H1 (cell line): ENCODE results near the gene RABEP2. TPM values are rescaled to one million over a fixed set of nuclear protein-coding genes. Genes with fewer than 3 reads are reported as not detected.

ENCODE experiments used
- CTCF ChIA-PET: fragments of 300-600 bp; sonication (Branson Sonifier 250); formaldehyde crosslinking; loops from one replicate; lab custom pipeline; 2021; ENCODE audit not compliant: partially characterized antibody; lab: Charles Lee
- POLR2A ChIA-PET: fragments of 300-600 bp; sonication (Branson Sonifier 250); formaldehyde crosslinking; loops from one replicate; lab custom pipeline; 2021; ENCODE audit warnings: inconsistent platforms; ENCODE audit not compliant: partially characterized antibody; lab: Charles Lee
- DNase-seq, 2 experiments: peaks; one replicate each; pipeline versions ENCODE4 v3.0.0 to v3.0.0-alpha.2; 2010 to 2022; ENCODE audit warnings: low spot score in 2 of 2, low read depth in 1 of 2, mixed read lengths in 1 of 2
- FAIRE-seq: peaks from 2 replicates; lab custom pipeline; 2011; peaks lifted over from hg19 to GRCh38; lab: Jason Lieb, UNC
- H2AFZ ChIP-seq: 2 replicates; pipeline ENCODE4 v1.8.1; 2012; ENCODE audit warnings: low read length, inconsistent platforms
- H2AK5ac ChIP-seq: 2 replicates; pipeline ENCODE4 v1.6.1; 2013; ENCODE audit warnings: low read depth, low read length
- H2BK120ac ChIP-seq: replicated peaks from 2 replicates; pipeline ENCODE3; 2013; ENCODE audit warnings: low read depth, low read length, inconsistent platforms
- H2BK12ac ChIP-seq: 2 replicates; pipeline ENCODE4 v1.6.1; 2013; ENCODE audit warnings: low read depth, low read length
- H2BK15ac ChIP-seq: 2 replicates; pipeline ENCODE4 v1.6.1; 2013; ENCODE audit warnings: low read length
- H2BK20ac ChIP-seq: 2 replicates; pipeline ENCODE4 v1.6.1; 2013; ENCODE audit warnings: low read length
- H2BK5ac ChIP-seq: 2 replicates; pipeline ENCODE4 v1.6.1; 2013; ENCODE audit warnings: low read depth, low read length
- H3K14ac ChIP-seq: 2 replicates; pipeline ENCODE4 v1.6.1; 2013; ENCODE audit warnings: inconsistent platforms; ENCODE audit not compliant: insufficient read length
- H3K18ac ChIP-seq: 2 replicates; pipeline ENCODE4 v1.6.1; 2013; ENCODE audit warnings: low read length; ENCODE audit errors: extremely low read depth
- H3K23ac ChIP-seq: 2 replicates; pipeline ENCODE4 v1.6.1; 2013; ENCODE audit warnings: inconsistent platforms; ENCODE audit not compliant: insufficient read length
- H3K23me2 ChIP-seq: 2 replicates; pipeline ENCODE4 v1.6.1; 2013; ENCODE audit warnings: low read depth, low read length
- H3K27ac ChIP-seq: 2 replicates; pipeline ENCODE4 v1.6.1; 2011; ENCODE audit warnings: low read depth, low read length, inconsistent platforms
- H3K27me3 ChIP-seq, 4 experiments: replicated peaks in 1 of 4; 1 replicate in 1 of 4; 2 replicates in 3 of 4; pipeline versions ENCODE4 v1.6.1 to v1.8.1; 2011 to 2013; ENCODE audit warnings: low read length in 3 of 4, mild to moderate bottlenecking in 3 of 4, inconsistent platforms in 2 of 4, mixed read lengths in 2 of 4, moderate library complexity in 1 of 4; ENCODE audit not compliant: control insufficient read depth in 3 of 4, insufficient read depth in 3 of 4; ENCODE audit errors: extremely low read depth in 1 of 4
- H3K36me3 ChIP-seq, 4 experiments: 2 replicates each; pipeline versions ENCODE4 v1.6.1 to v1.8.1; 2011 to 2013; ENCODE audit warnings: mild to moderate bottlenecking in 4 of 4, low read length in 3 of 4, moderate library complexity in 2 of 4, control low read depth in 1 of 4, inconsistent platforms in 1 of 4; ENCODE audit not compliant: insufficient read depth in 4 of 4, control insufficient read depth in 2 of 4
- H3K4ac ChIP-seq: replicated peaks from 2 replicates; pipeline ENCODE3; 2013; ENCODE audit warnings: low read length, low read depth, mixed read lengths, inconsistent platforms; ENCODE audit not compliant: insufficient read length
- H3K4me1 ChIP-seq, 4 experiments: replicated peaks in 1 of 4; 1 replicate in 1 of 4; 2 replicates in 3 of 4; pipeline versions ENCODE4 v1.6.1 to v1.8.1; 2011 to 2013; ENCODE audit warnings: low read length in 3 of 4, inconsistent platforms in 2 of 4, mixed read lengths in 1 of 4; ENCODE audit not compliant: insufficient read depth in 4 of 4, control insufficient read depth in 3 of 4
- H3K4me2 ChIP-seq, 2 experiments: 2 replicates each; pipeline versions ENCODE4 v1.6.1 to v1.8.1; 2011 to 2013; ENCODE audit warnings: low read depth in 2 of 2, low read length in 2 of 2, control low read depth in 1 of 2, inconsistent platforms in 1 of 2, mild to moderate bottlenecking in 1 of 2; ENCODE audit not compliant: insufficient read depth in 1 of 2
- H3K4me3 ChIP-seq, 4 experiments: fragments of 200-600, 300-600 bp in 1 of 4; sonication (generic), shearing (Covaris generic), sonication (Bioruptor Twin) in 1 of 4; 2 replicates each; pipeline versions ENCODE4 v1.5.1 to v1.8.1; 2011 to 2016; ENCODE audit warnings: low read length in 4 of 4, low read depth in 3 of 4, control low read depth in 2 of 4, inconsistent platforms in 2 of 4, mild to moderate bottlenecking in 2 of 4, mixed read lengths in 1 of 4, moderate library complexity in 1 of 4; ENCODE audit not compliant: insufficient read depth in 2 of 4; ENCODE audit errors: extremely low read depth in 1 of 4
- H3K56ac ChIP-seq: replicated peaks from 2 replicates; pipeline ENCODE3; 2013; ENCODE audit warnings: low read depth, mild to moderate bottlenecking, mixed read lengths, low read length, inconsistent platforms; ENCODE audit not compliant: insufficient read length
- H3K79me1 ChIP-seq: 2 replicates; pipeline ENCODE4 v1.6.1; 2013; ENCODE audit warnings: low read depth, low read length, control low read depth
- H3K79me2 ChIP-seq, 2 experiments: 2 replicates each; pipeline versions ENCODE4 v1.6.1 to v1.8.1; 2012 to 2013; ENCODE audit warnings: low read length in 2 of 2, mild to moderate bottlenecking in 2 of 2, inconsistent platforms in 1 of 2; ENCODE audit not compliant: insufficient read depth in 2 of 2, control insufficient read depth in 1 of 2
- H3K9ac ChIP-seq, 4 experiments: replicated peaks in 1 of 4; 1 replicate in 1 of 4; 2 replicates in 3 of 4; pipeline versions ENCODE4 v1.6.1 to v1.8.1; 2011 to 2013; ENCODE audit warnings: low read depth in 3 of 4, low read length in 3 of 4, control low read depth in 2 of 4, mild to moderate bottlenecking in 2 of 4, moderate library complexity in 2 of 4, inconsistent platforms in 1 of 4; ENCODE audit errors: extremely low read depth in 1 of 4
- H3K9me3 ChIP-seq, 2 experiments: 2 replicates each; pipeline versions ENCODE4 v1.6.1 to v1.8.1; 2012 to 2013; ENCODE audit warnings: mild to moderate bottlenecking in 2 of 2, moderate library complexity in 2 of 2, control low read depth in 1 of 2, inconsistent platforms in 1 of 2, low read depth in 1 of 2, low read length in 1 of 2, mixed read lengths in 1 of 2; ENCODE audit not compliant: insufficient read depth in 2 of 2
- H4K20me1 ChIP-seq, 2 experiments: replicated peaks in 1 of 2; 2 replicates each; pipeline versions ENCODE3 to v1.8.1; 2011 to 2013; ENCODE audit warnings: inconsistent platforms in 2 of 2, low read length in 2 of 2, mild to moderate bottlenecking in 1 of 2; ENCODE audit not compliant: insufficient read depth in 2 of 2, control insufficient read depth in 1 of 2
- H4K5ac ChIP-seq: 2 replicates; pipeline ENCODE4 v1.6.1; 2013; ENCODE audit warnings: low read length, low read depth, mixed read lengths, inconsistent platforms; ENCODE audit not compliant: insufficient read length
- H4K8ac ChIP-seq: 2 replicates; pipeline ENCODE4 v1.8.0; 2013; ENCODE audit warnings: mild to moderate bottlenecking, moderate library complexity, low read length, inconsistent platforms; ENCODE audit not compliant: insufficient read depth; ENCODE audit errors: extremely low read depth
- H4K91ac ChIP-seq: replicated peaks from 2 replicates; pipeline ENCODE3; 2013; ENCODE audit warnings: low read length, mixed read lengths, inconsistent platforms; ENCODE audit not compliant: insufficient read length
- GTF2F1 ChIP-seq: IDR thresholded peaks from 2 replicates; pipeline ENCODE4 v1.6.1; 2012; ENCODE audit warnings: low read depth, low read length, improper control_type of control experiment, borderline replicate concordance
- JUN ChIP-seq: IDR thresholded peaks from 2 replicates; pipeline ENCODE4 v1.6.1; 2011; ENCODE audit warnings: low read depth, mild to moderate bottlenecking, improper control_type of control experiment, low read length
- WGBS, 2 experiments: shearing (Covaris generic) in 1 of 2; methylation state at CpG; one replicate each; pipeline versions ENCODE4 v1.1.6 to v1.1.7; 2013 to 2015; ENCODE audit warnings: low lambda C conversion rate in 2 of 2, mixed read lengths in 2 of 2, inconsistent platforms in 1 of 2, low coverage in 1 of 2, missing lambda C conversion rate in 1 of 2; ENCODE audit not compliant: insufficient replicate concordance in 2 of 2, insufficient coverage in 1 of 2, insufficient read length in 1 of 2; ENCODE audit errors: extremely low coverage in 1 of 2, missing lambda C conversion rate in 1 of 2; 5-methylcytosine and 5-hydroxymethylcytosine counted together
- polyA plus RNA-seq, 7 experiments: library from polyadenylated mRNA; depleted of rRNA in 3 of 7; stranded (reverse) in 5 of 7; unstranded in 2 of 7; fragments of >200 nt in 5 of 7; fragments of 200-250 nt in 2 of 7; gene quantifications; 1 replicate in 5 of 7; 2 replicates in 1 of 7; 4 replicates in 1 of 7; pipeline versions ENCODE4 v1.2.1 to v1.2.3, GENCODE V29; 2011 to 2013; ENCODE audit warnings: missing spikeins in 2 of 7, mixed read lengths in 2 of 7
- total RNA-seq: library from RNA; stranded (reverse); fragmentation: NEBNext Ultra II Directional; extraction: Animal tissue kit (Norgen Biotek cat#: 25700); gene quantifications from 2 replicates; pipeline ENCODE4 v1.2.1, GENCODE V29; 2021

Gene RABEP2
- total and polyA plus RNA-seq, 2 of the 8 experiments (the other 6 are each of a cell fraction or from before 2014, with no cell fraction given), result 10.4 to 14.9 TPM

DNA sequence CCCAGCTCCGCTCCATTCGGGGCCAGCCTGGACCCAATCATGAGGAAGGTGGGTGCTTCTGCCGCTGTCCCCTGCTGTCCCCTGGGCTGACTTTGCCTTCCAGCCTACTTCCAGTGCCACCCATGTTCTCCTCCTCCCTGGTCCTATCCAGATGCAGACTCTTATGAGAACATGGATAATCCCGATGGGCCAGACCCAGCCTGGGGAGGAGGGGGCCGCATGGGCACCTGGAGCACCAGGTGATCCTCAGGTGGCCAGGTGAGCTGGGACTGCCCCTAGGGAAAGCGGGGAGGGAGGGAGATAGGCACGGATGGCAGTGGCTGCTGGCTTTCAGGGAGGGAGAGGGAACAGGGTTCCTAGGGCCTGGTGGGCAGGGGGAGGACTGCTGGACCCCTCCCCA is 13.7 kb upstream of the RABEP2 start:
- no peak overlapping the region for H4K5ac ChIP-seq
- H4K20me1 ChIP-seq, result no peaks in the 10 kb centered on the region
- no peak overlapping the region for H3K4me2 ChIP-seq
- H2BK15ac ChIP-seq, result no peak overlapping the region
- H3K4me3 ChIP-seq, result no peak overlapping the region
- no peak overlapping the region for H2AK5ac ChIP-seq
- ChIA-PET POLR2A (interaction anchor here (1.0 to 2.3 kb wide), 2 partner anchors 12 to 76 kb away, joined by 4 to 10 read pairs; partner anchors contain the start of genes NFATC2IP and SH2B1), CTCF (interaction anchor here (0.8 to 1.4 kb wide), 5 partner anchors 10 to 90 kb away, joined by 3 to 6 read pairs (median 4); no protein-coding TSS in a partner anchor)
- no peak overlapping the region for H3K56ac ChIP-seq
- H3K18ac ChIP-seq, result no peak overlapping the region
- H3K4ac ChIP-seq, result no peak overlapping the region
- H4K91ac ChIP-seq, result no peak overlapping the region
- no peak overlapping the region for H3K14ac ChIP-seq
- FAIRE-seq (no peak), DNase-seq (no peak)
- no peaks in the 10 kb centered on the region for H3K27me3 ChIP-seq
- H3K9me3 ChIP-seq, result no peaks in the 10 kb centered on the region
- no peaks in the 10 kb centered on the region; a peak in 1 of 7 replicates for H3K4me1 ChIP-seq
- H2BK12ac ChIP-seq, result no peak overlapping the region
- no peak overlapping the region for H3K27ac ChIP-seq
- 74% methylated on average over 6 of the region's 7 CpGs; no CpG with 5 or more reads in 1 of the 2 experiments for WGBS, 2 experiments
- H4K8ac ChIP-seq, result no peak overlapping the region
- H2AFZ ChIP-seq, result no peak overlapping the region
- no peaks in the 10 kb centered on the region for H3K79me1 ChIP-seq
- no peaks in the 10 kb centered on the region for H3K36me3 ChIP-seq
- no peak overlapping the region for H3K9ac ChIP-seq
- no peak overlapping the region for H2BK5ac ChIP-seq
- no peak overlapping the region for H3K23ac ChIP-seq
- H2BK120ac ChIP-seq, result no peak overlapping the region
- no peaks in the 10 kb centered on the region for H3K79me2 ChIP-seq
- peaks cover 2% of the 10 kb centered on the region; the same call in 1 of the 2 replicates for H3K23me2 ChIP-seq
- no peak overlapping the region for H2BK20ac ChIP-seq
- TF ChIP-seq GTF2F1 (no peak), JUN (no peak)
